Uterus (tissue), 4 donors: ENCODE results near the gene METTL21C. TPM values are rescaled to one million over a fixed set of nuclear protein-coding genes. Genes with fewer than 3 reads are reported as not detected.

Source experiments
- DNase-seq, 2 donors: peaks; one replicate each; pipeline ENCODE4 v3.0.0-alpha.2; 2019 to 2020
- H3K27ac ChIP-seq, 2 donors: fragments of 200-600 bp; sonication (generic); 1 replicate in 1 of 2; 2 replicates in 1 of 2; pipeline ENCODE4 v1.5.1; 2016 to 2018
- H3K27me3 ChIP-seq, 2 donors: fragments of 200-600 bp; sonication (generic); one replicate each; pipeline ENCODE4 v1.5.1; 2018 to 2019; ENCODE audit warnings: control low read depth in 1 of 2
- H3K36me3 ChIP-seq, 2 donors: fragments of 200-600 bp; sonication (generic); one replicate each; pipeline ENCODE4 v1.5.1; 2019; ENCODE audit warnings: control low read depth in 1 of 2
- H3K4me1 ChIP-seq, 2 donors: fragments of 200-600 bp; sonication (generic); one replicate each; pipeline ENCODE4 v1.5.1; 2018 to 2019; ENCODE audit warnings: control low read depth in 1 of 2
- H3K4me3 ChIP-seq, 2 donors: fragments of 200-600 bp; sonication (generic); 1 replicate in 1 of 2; 2 replicates in 1 of 2; pipeline ENCODE4 v1.5.1; 2018 to 2019; ENCODE audit warnings: mild to moderate bottlenecking in 1 of 2
- H3K9me3 ChIP-seq, 2 donors: fragments of 200-600 bp; sonication (generic); one replicate each; pipeline ENCODE4 v1.5.1; 2019; ENCODE audit warnings: control low read depth in 1 of 2
- POLR2A ChIP-seq, 2 donors: fragments of 450-650 bp; IDR thresholded peaks; one replicate each; pipeline ENCODE4 v1.6.1; 2016; ENCODE audit warnings: antibody characterized with exemption in 2 of 2, mild to moderate bottlenecking in 1 of 2, moderate library complexity in 1 of 2
- intact Hi-C: fragments of 100-400 bp; cut with DNase I; formaldehyde crosslinking; loops from one replicate; pipeline ENCODE4 v1.15.1; 2023; ENCODE audit warnings: low total_unique reads
- total RNA-seq, 4 donors: library from RNA; depleted of rRNA in 3 of 4; stranded (reverse); fragments of >200 nt in 3 of 4; gene quantifications; one replicate each; pipeline versions ENCODE4 v1.1.0 to v1.2.4, GENCODE V29; 2014 to 2023
- TF ChIP-seq, protein P1 (sequence below), 4 experiments: fragments of 200-600 bp in 2 of 4; fragments of 450-650 bp in 2 of 4; sonication (generic) in 2 of 4; IDR thresholded peaks; one replicate each; pipeline ENCODE4 v1.5.1; 2016 to 2019; ENCODE audit warnings: antibody characterized with exemption in 4 of 4, mild to moderate bottlenecking in 2 of 4, moderate library complexity in 1 of 4
- donor health status: DM: yes; HTN: yes; CAD: no.

METTL21C gene
- total RNA-seq, 4 donors from 2014 or later = 0.41 TPM; not detected in 3

DNA sequence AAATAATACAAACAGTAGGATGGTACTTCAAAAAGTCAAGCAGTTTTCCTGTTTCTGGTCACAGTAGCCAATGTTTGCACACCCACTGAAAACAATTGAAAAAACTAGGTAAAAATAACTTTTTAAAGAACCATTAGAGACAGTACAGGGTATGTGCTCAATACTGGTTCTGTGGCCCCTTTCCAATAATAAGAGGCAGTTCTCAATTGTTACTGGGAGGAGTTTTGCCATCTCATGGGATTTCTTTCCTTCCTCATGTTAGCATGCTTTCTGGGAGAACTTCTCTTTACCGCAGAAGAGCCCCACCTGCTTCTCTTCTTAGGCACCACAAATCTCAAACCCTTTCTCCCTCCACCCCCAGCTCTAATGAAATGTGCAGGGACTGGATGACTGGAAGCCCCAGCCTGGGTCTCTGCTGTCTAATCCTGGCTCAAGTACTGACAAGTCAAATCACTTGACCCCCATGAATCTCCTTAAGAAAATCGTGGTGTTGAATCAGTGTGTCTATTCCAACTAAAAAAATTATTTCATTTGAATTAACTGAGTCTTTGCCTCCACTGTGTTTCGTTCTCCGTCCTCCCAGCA, 14.6 kb downstream of the METTL21C start:
- intact Hi-C loops = no loop called here
- no peaks in the 10 kb centered on the region for H3K9me3 ChIP-seq
- no peaks in the 10 kb centered on the region for H3K27me3 ChIP-seq
- no peaks in the 10 kb centered on the region for H3K36me3 ChIP-seq
- H3K4me1 ChIP-seq = no peaks in the 10 kb centered on the region
- TF ChIP-seq, protein P1, sequence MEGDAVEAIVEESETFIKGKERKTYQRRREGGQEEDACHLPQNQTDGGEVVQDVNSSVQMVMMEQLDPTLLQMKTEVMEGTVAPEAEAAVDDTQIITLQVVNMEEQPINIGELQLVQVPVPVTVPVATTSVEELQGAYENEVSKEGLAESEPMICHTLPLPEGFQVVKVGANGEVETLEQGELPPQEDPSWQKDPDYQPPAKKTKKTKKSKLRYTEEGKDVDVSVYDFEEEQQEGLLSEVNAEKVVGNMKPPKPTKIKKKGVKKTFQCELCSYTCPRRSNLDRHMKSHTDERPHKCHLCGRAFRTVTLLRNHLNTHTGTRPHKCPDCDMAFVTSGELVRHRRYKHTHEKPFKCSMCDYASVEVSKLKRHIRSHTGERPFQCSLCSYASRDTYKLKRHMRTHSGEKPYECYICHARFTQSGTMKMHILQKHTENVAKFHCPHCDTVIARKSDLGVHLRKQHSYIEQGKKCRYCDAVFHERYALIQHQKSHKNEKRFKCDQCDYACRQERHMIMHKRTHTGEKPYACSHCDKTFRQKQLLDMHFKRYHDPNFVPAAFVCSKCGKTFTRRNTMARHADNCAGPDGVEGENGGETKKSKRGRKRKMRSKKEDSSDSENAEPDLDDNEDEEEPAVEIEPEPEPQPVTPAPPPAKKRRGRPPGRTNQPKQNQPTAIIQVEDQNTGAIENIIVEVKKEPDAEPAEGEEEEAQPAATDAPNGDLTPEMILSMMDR (IDR thresholded peaks at IDR 0.05) = no peak
- DNase-seq = no peak
- H3K27ac ChIP-seq = no peak overlapping the region
- H3K4me3 ChIP-seq = no peak overlapping the region

DNA sequence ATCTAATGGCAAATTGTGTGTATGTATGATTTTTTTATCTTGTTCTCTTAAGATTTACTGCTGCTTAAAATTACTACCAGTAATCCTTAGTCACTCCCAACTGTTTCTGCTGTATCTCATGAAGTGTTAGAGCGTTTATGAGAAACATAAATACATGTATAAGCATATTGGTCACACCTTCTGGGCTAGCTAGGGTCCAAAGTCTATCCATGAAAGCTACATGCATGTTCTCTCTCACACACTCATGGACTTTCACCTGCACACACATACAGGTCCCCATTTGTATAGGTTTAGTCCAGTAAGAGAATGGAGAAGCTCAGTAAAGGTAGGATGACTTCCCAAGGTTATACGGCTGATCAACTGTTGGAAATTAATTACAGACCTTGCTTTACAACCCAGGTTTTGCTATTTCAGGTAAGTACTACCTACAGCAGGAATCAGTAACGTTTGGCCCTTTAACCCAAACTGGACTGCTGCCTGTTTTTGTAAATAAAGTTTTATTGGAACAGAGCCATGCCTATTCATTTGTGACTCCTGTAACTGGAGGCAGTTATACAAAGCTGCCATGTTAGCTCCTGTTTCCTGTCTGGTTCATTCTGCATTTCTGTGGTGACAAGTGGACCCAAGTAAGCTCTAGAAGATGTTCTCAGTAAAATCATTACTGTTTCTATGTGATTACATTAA, 15.3 kb downstream of the METTL21C start:
- no peak for DNase-seq
- intact Hi-C loops = no loop called here
- Histone ChIP-seq H3K36me3 (no peaks in the 10 kb centered on the region), H3K27me3 (no peaks in the 10 kb centered on the region), H3K4me3 (no peak overlapping the region), H3K27ac (no peak overlapping the region), H3K4me1 (no peaks in the 10 kb centered on the region), H3K9me3 (no peaks in the 10 kb centered on the region)
- TF ChIP-seq, protein P1 (IDR thresholded peaks at IDR 0.05) = no peak
- no peak for TF ChIP-seq POLR2A (IDR thresholded peaks at IDR 0.05)

DNA sequence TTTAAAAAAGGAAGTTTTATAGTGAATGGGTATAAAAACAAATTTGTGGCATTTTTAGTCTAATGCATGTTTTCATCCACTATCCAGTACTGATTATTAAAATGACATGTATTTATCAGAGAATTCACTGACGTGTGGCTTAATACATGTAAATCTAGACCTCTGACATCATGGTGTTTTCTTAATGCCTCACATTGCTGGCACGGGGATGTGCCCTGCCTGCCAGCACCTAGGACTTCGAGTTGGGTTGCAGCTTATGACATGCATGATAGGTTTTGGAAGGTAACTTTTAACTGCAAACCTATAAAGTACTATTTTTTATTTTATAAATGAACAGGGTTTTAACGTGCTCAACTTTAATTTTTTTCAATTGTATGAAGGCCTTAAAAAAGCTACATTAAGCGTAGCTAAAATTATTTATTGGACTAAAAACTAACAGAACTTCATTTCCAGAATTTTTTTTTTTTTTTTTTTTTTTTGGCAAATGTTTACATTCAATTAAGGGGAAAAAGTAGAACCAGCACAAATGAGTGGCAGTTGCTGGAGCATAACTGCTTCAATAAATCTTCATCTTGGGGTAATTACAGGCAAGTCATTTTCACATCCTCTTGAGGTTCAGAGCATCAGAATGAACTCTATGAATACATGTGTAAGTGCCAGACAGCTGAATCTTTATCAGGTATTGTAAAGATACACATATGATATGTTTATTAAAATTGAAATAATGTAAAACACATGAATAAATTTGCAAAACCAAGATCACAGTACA, 16.3 kb downstream of the METTL21C start:
- DNase-seq = no peak
- Histone ChIP-seq H3K4me3 (no peak overlapping the region), H3K36me3 (no peaks in the 10 kb centered on the region), H3K4me1 (no peaks in the 10 kb centered on the region), H3K9me3 (no peaks in the 10 kb centered on the region), H3K27ac (no peak overlapping the region), H3K27me3 (no peaks in the 10 kb centered on the region)
- TF ChIP-seq, protein P1 (IDR thresholded peaks at IDR 0.05) = no peak
- TF ChIP-seq POLR2A (IDR thresholded peaks at IDR 0.05) = no peak
- intact Hi-C loops = no loop called here

DNA sequence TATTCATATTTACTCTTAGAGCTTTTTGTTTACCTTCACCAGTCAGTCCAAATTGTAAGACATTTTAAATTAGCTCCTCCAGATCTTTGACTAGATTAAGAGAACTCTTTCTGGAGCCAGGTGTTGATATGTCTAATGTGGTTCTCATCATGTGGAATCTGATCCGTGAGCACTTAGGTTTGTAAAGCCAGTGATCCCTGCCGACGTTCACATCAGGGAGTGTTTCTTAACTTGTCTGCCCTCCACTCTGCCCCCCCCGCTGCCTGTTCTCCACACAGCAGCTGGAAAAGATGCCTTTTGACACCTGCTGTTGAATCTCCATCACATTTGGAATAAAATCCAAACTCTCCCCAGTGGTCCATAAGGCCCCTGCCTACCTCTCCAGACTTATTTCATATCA, 17.7 kb downstream of the METTL21C start:
- Histone ChIP-seq H3K27me3 (no peaks in the 10 kb centered on the region), H3K36me3 (no peaks in the 10 kb centered on the region), H3K4me3 (no peak overlapping the region), H3K9me3 (no peaks in the 10 kb centered on the region), H3K4me1 (no peaks in the 10 kb centered on the region), H3K27ac (no peak overlapping the region)
- TF ChIP-seq, protein P1 (IDR thresholded peaks at IDR 0.05) = no peak
- TF ChIP-seq POLR2A (IDR thresholded peaks at IDR 0.05) = no peak
- intact Hi-C loops = no loop called here
- no peak for DNase-seq

DNA sequence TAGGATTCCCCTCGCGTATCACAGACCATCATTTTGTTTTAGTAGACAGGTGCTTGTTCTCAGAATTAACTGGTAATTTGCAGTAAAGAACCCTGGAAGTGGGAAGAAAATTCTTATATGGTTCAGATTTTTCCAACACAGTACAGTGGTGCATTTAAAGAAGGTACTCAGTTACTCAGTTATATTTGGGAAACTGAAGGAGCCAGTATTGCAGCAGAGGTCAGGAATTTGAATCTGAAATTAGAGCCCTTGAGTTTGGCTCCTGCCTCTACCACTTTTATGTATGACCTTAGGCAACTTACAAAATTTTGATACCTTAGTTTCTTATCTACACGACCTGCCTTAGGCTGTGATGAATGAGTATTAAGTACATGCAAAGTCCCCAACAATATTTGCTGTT, 19.7 kb downstream of the METTL21C start:
- H3K4me3 ChIP-seq = no peak overlapping the region
- H3K27me3 ChIP-seq = no peaks in the 10 kb centered on the region
- no peaks in the 10 kb centered on the region for H3K9me3 ChIP-seq
- DNase-seq = no peak
- intact Hi-C loops = no loop called here
- no peak overlapping the region for H3K27ac ChIP-seq
- no peaks in the 10 kb centered on the region for H3K36me3 ChIP-seq
- no peaks in the 10 kb centered on the region for H3K4me1 ChIP-seq
- no peak for TF ChIP-seq POLR2A (IDR thresholded peaks at IDR 0.05)
- TF ChIP-seq, protein P1 (IDR thresholded peaks at IDR 0.05) = no peak
